NCI-H2107 treated with DMSO at 0.1 percent for 48 hours (cell line): ENCODE data around the gene OSTM1.

Source experiments
- DNase-seq: peaks from one replicate; lab custom pipeline; 2025; ENCODE audit not compliant: unreplicated experiment; lab: John Stamatoyannopoulos, UW

The OSTM1 gene

GRCh38 chr6:108074359-108075144 is at the start of gene OSTM1:
Gene OSTM1, minus strand, starts transcription at chr6:108074741. Its CDS starts 90 bp downstream, at chr6:108074651.
- peak; percentile 70 for DNase-seq

DNA sequence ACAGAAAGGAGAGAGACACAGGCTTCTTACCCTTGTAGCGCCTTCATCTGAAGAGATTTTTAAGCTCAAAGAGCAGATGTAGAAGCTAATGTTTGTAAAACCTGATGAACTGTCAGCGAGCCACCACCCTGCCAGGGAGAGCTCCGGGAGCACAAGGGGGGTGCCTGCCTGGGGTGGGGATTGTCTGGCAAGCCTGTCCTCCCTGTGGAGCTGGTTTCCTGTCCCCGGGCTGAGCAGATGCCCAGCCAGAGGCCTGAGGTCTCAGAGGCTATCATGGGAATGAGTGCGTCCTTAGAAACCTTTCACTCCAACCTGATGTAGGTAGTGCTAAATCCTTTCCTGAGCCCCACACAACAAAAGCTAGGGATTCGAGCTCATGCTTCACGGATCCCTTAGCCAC is 49.4 kb upstream of the OSTM1 start:
- DNase-seq = no peak

DNA sequence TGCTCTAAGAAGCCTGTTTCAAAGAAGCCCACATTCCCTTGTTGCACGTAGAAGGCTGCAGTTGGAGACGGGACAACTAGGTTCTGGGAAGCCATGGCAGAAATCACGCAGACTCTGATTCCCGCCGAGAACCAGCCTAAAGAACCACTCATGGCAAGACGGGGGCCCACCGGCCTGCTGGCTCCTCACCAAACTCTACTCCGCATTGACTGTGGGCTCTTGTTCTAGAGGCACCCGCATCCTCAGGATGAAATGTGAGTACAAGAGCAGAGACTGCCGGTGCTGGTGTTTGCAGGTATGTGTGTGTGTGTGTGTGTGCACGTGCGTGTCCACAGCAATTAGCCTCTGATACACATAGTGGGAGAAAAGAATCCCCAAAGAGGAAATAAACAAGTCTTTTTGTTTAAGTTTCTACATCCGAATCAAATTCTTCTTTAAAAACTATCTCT is 49.0 kb upstream of the OSTM1 start:
- DNase-seq = no peak

DNA sequence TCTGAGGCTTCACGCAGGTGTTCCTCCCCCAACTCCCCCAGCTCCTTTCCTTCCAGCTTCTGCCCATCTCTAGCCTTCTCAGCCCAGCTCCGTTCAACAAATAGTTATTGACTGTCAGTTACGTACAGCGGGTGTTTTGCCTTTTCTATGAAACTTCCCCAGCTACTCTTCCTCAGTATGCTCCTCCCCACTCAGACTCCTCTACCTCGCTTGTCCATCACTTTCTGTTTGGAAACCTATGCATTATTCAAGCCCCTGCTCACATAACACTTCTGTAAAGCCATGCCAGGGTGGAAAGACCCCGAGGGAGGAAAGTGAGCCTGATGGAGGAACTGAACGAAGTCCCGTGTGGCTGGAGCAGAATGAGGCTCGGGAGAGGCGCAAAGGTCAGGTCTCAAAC is 47.1 kb upstream of the OSTM1 start:
- no peak for DNase-seq

DNA sequence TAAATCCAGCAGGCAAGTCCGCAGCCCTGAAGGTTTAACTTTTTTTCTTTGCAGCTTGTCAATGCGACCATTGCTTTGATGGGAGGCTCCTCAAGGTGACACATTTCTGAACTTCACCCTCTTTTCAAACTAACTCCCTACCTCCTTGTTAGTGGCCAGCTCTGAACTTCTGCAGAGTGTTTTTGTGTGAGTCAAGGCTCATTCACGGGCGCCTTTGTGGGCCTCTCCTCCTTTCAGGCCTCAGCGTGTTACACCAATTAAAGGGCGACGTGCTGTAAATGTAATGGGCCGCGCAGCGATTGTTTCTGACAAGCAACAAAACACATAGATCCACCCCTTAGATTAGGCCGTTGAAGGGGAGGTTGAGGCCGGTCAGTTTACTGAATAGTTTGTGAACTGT is 45.8 kb upstream of the OSTM1 start:
- no peak for DNase-seq

GRCh38 chr6:108119769-108120141 is 45.2 kb upstream of the OSTM1 start:
- no peak for DNase-seq

DNA sequence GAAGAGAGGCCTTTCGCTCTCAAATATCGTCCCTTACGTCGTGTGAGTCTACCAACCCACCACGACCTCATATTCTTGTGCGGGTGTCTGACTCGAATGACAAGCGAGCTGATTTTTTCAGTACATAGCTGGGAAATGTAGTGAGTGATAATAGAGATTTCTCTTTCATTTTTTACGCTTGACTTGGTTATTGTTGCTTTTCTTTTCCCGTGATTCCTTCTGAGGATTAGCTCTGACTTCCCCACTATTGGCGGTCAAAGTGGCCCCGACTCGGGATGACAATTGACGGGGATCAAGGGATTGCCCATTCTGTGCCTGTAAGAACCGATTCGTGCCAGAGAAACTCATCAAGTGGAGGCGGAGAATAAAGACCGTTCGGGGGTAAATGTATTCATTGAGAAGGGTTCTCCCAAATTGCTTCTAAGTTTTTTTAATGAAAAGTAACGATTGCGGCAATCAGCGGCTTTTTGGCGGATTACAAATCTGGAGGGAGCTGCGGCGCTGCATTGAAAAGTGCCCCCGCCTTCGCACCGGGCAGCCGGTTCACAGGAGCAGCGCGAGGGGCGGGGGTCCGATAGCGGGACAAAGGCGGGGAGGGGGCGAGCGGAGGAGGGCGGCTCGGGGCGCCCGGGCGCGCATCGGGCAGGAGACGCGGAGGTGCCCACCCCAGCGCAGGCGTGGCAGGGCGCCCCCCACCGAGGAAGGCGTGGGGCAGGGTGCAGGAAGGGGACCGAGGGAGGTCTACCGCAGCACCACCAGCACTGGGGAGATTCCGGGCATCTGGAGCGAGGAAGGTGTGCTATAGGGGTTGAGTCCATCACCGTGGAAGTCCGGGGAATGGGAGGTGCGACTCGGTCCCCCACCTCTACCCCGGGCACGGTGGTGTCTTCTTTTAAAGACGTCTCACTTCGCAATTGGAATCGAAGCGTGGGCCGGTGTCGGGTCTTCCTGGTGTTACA is 44.5 kb upstream of the OSTM1 start:
- DNase-seq = no peak

DNA sequence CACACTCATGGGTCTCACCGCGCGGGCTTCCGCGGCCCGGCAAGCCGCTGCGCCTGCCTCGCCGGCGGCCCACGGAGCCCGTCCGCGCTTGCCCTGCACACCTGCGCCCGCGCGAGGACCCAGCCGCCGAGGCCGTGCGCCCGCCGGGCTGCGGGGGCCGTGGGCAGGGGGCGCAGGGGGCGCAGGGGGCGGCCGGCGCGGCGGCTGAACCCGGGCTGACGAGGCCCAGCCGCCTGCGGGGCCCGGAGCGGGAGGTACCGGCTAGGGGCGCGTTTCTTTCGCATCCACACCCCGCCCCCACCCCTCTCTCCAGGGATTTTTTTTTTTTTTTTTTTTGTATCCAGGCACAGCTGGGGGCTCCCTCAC is 43.8 kb upstream of the OSTM1 start:
- no peak for DNase-seq

DNA sequence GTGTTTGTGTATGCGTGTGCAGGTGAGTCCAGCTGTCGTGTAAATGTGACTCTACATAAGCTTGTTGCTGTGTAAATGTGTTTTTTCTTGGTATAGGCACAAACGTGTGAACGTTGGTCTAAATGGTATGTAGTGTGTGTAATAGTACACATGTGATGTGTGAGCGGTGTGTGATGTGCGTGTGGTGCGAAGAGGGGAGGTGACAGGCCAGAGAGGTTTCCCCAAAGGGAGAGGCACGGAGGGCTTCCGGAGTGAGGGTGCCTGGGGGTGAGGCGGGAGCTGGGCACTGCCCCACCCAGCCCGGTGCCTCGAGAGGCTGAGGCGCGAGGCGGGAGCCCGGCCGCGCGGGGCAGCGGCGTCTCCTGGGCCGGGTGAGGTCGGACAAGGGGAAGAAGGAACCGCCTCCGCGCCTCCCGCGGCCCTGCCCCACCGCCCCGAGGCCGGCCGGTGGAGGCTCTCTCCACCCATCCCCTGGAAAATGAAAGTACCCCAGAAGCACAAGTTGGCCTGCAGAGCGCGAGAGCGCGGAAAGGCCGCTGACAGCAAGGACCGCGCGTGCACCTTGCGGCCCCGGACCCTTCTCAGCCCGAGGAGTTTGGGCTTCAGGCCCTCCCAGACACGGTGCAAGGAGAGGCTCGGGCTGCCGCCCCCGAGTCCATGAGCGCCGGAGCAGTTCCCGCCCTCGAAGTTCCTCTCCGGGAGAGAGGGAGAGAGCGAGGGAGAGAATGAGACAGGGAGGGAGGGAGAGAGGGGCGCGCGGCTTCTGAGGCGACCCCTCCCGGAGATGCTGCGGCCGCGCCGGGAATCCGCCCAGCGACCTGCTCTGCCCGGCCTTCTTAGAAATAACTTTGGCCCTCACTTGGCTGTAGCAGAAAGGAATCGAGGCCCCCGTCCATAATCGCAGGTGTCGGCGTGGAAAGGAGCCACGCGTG is 43.2 kb upstream of the OSTM1 start:
- no peak for DNase-seq

- no peak for DNase-seq
Measured at GRCh38 chr6:108116546-108117426, 42.2 kb upstream of the OSTM1 start.

- no peak for DNase-seq
Measured at GRCh38 chr6:108115598-108116058, 41.1 kb upstream of the OSTM1 start.

- peak; percentile 51 for DNase-seq
Measured at GRCh38 chr6:108114841-108115597, 40.5 kb upstream of the OSTM1 start.

DNA sequence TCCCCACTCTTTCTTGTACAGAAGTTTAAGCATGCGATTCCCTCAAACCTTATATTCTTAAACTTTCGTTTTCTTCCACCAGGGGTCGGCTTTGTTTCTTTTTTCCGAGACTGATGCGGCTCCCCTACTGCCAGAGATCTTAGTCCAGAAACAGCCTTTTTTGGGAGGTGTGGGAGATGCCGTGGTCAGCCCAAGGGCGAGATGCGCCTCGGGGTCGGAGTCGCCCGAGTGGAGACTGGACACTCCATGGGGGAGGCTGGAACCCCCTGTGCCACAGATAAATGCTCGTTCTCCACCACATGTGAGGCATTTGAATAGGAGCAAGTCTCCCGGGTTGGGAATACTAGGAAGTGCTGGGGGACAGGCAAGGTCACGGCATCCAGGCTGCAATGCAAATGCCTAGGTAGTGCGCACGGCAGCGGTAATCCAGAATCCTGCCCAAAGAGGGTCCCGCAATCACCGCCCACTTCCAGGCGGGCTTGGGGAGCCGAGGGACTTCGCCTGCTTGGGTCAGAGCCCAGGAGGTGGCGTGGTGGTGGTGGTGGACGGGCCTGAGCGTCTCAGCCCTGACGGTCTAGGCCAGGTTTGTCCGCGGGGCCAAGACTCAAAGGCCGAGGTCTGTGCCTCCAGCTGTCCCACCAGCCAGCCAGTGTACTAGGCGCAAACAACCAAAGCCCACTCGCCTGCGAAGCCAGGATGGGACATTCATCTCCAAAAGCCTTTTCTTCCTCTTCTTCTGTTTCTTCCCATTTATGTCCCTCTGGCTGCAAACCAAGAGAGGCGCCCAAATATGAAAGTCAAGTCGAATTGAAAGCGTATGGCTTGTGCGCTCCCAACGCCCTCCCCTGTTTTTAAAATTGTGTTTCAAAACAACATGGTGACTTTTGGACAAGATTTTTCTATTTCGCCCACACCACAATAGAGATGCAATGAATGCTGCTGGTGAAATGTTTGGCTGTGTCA is 39.3 kb upstream of the OSTM1 start:
- DNase-seq = peak; percentile 53

DNA sequence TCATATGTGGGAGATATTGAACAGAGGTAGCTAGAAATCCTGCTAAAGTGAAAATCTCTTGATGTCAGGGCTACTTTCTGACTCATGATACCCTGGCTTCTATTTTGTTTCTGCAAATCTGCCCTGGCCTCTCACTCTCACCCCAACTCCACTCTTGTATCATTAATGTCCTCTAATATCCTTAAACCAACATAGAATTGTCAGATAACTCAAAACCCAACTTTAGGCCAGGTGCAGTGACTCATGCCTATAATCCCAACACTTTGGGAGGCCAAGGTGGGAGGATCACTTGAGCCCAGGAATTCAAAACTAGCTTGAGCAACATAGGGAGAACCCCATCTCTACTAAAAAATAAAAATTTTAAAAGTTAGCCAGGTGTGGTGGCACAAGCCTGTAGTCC is 33.8 kb upstream of the OSTM1 start:
- DNase-seq = no peak

DNA sequence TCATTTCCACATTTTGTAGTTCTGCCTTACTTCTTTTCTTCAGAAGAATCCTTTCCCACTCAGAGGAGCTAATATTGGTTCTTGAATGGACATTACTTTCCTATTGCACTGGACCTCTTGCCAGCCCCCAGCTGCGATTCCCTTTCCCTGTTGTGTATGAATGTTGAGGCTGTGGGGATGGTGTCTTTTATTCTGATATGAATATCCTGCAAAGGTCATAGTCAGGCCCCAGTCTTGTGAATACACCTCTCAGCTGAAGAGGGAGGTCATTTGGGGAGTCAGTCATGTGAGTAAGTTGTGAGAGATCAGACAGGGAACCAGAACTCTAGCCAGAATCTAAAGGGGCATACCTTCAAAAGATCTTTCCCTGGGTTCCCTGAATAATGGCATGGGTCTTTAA is 32.6 kb upstream of the OSTM1 start:
- DNase-seq = no peak

GRCh38 chr6:108106694-108107093 is 32.2 kb upstream of the OSTM1 start:
- DNase-seq = no peak

DNA sequence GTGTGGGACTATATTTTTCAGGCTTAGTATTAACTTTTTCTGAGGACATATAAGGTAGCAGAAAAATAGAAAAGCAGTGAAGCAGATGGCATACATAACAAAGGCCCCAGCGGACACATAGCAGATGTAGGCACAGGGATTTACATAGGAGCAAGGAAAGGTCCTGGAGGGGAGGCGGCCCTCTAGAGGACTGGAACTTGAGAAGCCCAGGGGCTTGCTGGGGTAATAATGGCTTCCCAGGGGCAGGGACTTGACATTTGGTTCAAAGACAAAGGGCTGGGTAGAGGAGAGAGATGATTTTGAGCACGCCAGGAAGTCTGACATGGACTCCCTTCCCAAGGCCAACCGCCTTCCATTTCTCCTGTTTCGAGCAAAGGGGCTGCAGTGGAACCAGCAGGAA is 31.7 kb upstream of the OSTM1 start:
- no peak for DNase-seq

DNA sequence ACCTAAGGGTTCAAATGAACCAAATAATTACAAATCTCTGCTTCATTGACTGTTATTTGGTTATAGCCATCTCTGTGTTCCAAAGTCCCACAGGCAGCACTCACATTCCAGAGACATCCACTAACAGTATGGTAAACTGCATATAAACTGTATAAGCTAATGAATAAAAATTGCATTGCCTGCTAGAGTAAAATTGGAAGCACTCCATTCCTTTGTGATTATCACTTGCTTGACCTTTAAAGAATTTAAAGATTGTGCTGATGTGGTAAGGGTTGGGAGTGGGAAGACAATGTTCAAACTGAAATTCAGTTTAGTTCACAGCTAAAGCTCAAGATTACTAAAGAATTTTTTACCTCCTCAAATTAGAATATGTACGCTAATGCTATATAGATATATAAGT is 31.0 kb upstream of the OSTM1 start:
- DNase-seq = no peak
